Activated CD8-positive, alpha-beta memory T cell treated with anti-CD3 and anti-CD28 coated beads, Interleukin-2, amount 10 ng/mL, durations not matched to agents 7 days and 5 days (primary cell): ENCODE results near the gene ZNF311. TPM values are rescaled to one million over a fixed set of nuclear protein-coding genes. Genes with fewer than 3 reads are reported as not detected.
A peak's percentile ranks its signal among the peaks of the same experiment; 100 is the strongest.

ENCODE experiments used
- ATAC-seq: fragments of 150-1000 bp; cut with Tn5 transposase; one replicate; pipeline ENCODE4 v1.10.0; 2021; ENCODE audit warnings: moderate library complexity
- CTCF ChIA-PET: fragments of 350-600 bp; sonication (Branson Sonifier 250); formaldehyde crosslinking; loops from one replicate; lab custom pipeline; 2021; ENCODE audit warnings: antibody characterized with exemption; lab: Charles Lee
- DNase-seq: peaks from one replicate; pipeline ENCODE4 v3.0.0-alpha.2; 2020
- H3K27ac Mint-ChIP-seq: one replicate; pipeline ENCODE4 v1.8.0; 2021; ENCODE audit warnings: mild to moderate bottlenecking, mixed read lengths
- H3K27me3 Mint-ChIP-seq: one replicate; pipeline ENCODE4 v1.8.0; 2021; ENCODE audit warnings: mixed read lengths
- H3K36me3 Mint-ChIP-seq: one replicate; pipeline ENCODE4 v1.8.0; 2021; ENCODE audit warnings: mild to moderate bottlenecking, mixed read lengths
- H3K4me1 Mint-ChIP-seq: one replicate; pipeline ENCODE4 v1.8.0; 2021; ENCODE audit warnings: mixed read lengths
- H3K4me3 Mint-ChIP-seq: one replicate; pipeline ENCODE4 v1.8.0; 2021; ENCODE audit warnings: mild to moderate bottlenecking, moderate library complexity, mixed read lengths
- H3K9me3 Mint-ChIP-seq: one replicate; pipeline ENCODE4 v1.8.0; 2022; ENCODE audit warnings: low read depth, mixed read lengths
- total RNA-seq, 2 experiments: library from RNA; stranded (reverse); gene quantifications; one replicate each; pipeline ENCODE4 v1.2.3, GENCODE V29; 2021

ZNF311 gene
- total RNA-seq, 2 experiments from 2014 or later: 0.26 to 0.40 TPM

DNA sequence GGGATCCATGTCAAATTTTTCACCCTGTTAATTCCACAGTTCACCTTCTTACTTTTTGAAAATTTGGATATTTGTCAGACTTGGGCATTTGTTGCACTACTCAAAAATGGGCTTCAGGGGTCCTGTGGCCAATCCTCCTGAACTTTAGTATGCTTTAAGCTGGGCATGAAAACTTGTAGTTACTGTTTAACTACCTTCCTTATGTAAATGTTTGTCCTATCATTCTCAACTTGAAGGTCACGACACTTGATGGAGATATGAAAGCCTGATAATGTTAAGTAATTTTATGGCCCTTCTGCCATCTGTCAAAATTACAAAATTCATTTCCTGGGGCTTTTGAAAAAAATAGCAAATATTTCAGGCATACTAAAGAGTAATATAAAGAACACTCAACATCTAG, 4.2 kb upstream of the ZNF311 start:
- H3K27me3 Mint-ChIP-seq: peaks cover 42% of the 10 kb centered on the region
- peaks cover 5% of the 10 kb centered on the region for H3K9me3 Mint-ChIP-seq
- H3K4me3 Mint-ChIP-seq: no peak overlapping the region
- H3K36me3 Mint-ChIP-seq: peaks cover 9% of the 10 kb centered on the region
- ATAC-seq (no peak), DNase-seq (no peak)
- H3K4me1 Mint-ChIP-seq: peaks cover 27% of the 10 kb centered on the region
- CTCF ChIA-PET: interaction anchor here (1.0 to 2.4 kb wide), 3 partner anchors 28 to 171 kb away, joined by 3 to 5 read pairs (median 4); no protein-coding TSS in a partner anchor
- H3K27ac Mint-ChIP-seq: no peak overlapping the region

DNA sequence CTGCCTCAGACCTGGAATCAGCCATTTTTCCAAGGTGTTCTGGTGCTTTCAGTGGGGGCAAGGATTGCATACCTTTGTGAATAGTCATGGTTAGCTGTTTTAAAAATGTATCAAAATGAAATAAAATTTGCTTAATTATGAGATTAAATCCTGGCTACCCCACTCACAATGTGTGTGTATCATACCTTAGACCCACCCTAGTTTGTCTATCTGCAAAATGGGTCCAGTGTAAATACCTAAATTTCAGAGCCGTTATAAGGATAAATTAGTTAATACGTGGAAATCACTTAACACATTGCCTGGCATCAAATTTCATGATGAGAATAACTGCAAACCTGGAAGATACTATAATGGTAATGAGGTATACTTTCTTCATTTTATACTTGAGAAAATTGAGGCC, 3.0 kb upstream of the ZNF311 start:
- no peak overlapping the region for H3K4me3 Mint-ChIP-seq
- CTCF ChIA-PET: interaction anchor here (2.4 kb wide), 1 partner anchor 170 kb away, joined by 5 read pairs; no protein-coding TSS in a partner anchor
- ATAC-seq: no peak
- H3K27me3 Mint-ChIP-seq: peaks cover 34% of the 10 kb centered on the region
- H3K9me3 Mint-ChIP-seq: peaks cover 5% of the 10 kb centered on the region
- peaks cover 9% of the 10 kb centered on the region for H3K36me3 Mint-ChIP-seq
- peaks cover 29% of the 10 kb centered on the region for H3K4me1 Mint-ChIP-seq
- H3K27ac Mint-ChIP-seq: no peak overlapping the region
- no peak for DNase-seq

DNA sequence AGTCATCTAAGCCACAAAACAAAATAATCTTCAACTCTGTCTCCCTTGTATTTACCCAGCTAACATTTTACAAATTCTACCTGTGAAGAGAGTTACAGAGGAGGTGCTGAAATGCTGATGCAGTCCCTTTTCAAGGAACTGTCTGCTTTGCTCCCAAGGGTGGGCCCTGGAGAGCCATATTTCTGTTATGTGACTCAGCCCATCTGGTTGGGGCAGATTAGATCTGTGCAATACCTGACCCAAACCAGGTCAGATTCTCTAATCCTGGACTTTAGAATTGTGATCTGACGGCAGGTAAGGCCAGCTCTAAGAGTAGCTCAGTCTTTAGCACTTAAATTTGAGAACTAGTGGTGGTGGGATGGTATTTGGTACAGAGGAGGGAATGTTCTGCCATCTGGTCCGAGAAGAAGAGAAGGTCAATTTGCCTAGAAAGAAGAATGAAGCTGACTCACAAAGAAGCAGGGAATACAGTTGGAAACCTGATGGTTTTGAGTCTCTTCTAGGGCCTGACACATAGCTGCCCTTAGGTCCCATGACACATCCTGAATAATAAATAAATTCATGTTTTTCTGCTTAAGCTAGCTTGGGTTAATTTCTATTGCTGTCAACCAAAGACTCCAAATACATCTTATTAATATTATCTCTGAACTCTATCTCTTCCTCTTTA, 8.1 kb downstream of the ZNF311 start:
- Mint-ChIP-seq H3K9me3 (no peaks in the 10 kb centered on the region), H3K27ac (no peak overlapping the region), H3K27me3 (peaks cover 14% of the 10 kb centered on the region), H3K4me3 (no peak overlapping the region), H3K4me1 (peaks cover 12% of the 10 kb centered on the region), H3K36me3 (no peaks in the 10 kb centered on the region)
- CTCF ChIA-PET: interaction anchor here (1.0 to 1.6 kb wide), 3 partner anchors 10 to 159 kb away, joined by 3 to 5 read pairs (median 4); no protein-coding TSS in a partner anchor
- ATAC-seq (no peak), DNase-seq (no peak)

DNA sequence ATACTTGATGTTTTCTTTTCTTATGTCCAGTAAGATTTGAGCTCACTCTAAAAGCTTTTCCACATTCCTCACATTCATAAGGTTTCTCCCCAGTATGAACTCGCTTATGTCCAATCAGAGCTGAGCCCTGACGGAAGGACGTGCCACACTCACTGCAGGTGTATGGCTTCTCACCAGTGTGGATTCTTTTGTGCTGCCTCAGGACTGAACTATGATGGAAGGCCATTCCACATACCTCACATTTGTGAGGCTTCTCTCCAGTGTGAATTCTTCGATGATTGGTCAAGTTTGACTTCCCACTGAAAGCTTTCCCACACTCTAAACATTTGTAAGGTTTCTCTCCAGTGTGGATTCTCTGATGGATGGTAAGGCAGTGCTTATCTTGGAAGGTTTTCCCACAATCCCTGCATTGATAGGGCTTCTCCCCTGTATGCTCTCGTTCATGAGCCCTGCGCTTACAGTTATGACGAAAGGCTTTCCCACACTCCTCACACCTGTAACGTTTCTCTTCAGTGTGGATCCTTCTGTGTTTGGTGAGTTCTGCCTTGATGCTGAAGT, 9.9 kb downstream of the ZNF311 start:
- no peaks in the 10 kb centered on the region for H3K9me3 Mint-ChIP-seq
- CTCF ChIA-PET: interaction anchor here (1.6 kb wide), 1 partner anchor 9 kb away, joined by 4 read pairs; no protein-coding TSS in a partner anchor
- peaks cover 14% of the 10 kb centered on the region for H3K27me3 Mint-ChIP-seq
- H3K4me3 Mint-ChIP-seq: no peak overlapping the region
- H3K4me1 Mint-ChIP-seq: peaks cover 12% of the 10 kb centered on the region
- H3K27ac Mint-ChIP-seq: no peak overlapping the region
- H3K36me3 Mint-ChIP-seq: no peaks in the 10 kb centered on the region
- ATAC-seq (no peak), DNase-seq (no peak)

DNA sequence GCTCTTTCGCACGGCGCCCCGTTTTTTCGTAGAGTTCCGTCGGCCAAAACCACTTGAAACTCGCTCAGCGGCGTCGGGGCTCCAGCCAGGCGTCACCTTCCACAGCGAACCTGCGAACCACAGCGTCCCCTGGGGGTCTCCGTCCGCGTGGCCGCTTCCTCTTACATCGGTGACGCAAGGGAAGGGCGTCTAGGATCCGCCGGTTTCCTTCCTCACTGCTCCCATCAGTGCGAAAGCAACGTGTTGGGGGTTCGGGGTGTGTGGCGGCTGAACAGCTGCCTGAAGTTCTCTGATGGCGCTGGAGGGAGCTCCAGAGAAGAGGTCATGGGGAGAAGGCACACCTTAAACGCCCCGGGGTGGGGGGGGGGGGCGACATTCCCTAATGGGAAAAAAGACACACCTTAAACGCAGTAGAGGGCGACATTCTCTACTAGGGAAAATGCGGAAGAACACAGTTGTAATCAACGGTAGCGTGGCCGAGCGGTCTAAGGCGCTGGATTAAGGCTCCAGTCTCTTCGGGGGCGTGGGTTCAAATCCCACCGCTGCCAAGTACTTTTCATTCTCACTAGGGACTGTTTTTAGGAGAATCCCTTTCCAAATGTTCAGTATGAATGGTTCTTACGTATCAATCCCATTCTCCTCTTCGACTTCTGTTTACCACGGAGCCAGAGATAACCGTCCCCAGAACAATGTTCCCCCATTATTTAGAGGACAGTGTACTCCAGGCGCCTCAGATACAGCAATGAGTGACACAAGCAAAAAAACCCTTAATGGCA, 16.4 kb downstream of the ZNF311 start:
- no peaks in the 10 kb centered on the region for H3K36me3 Mint-ChIP-seq
- no peak overlapping the region for H3K27ac Mint-ChIP-seq
- peak overlapping the region; percentile 72 for H3K4me3 Mint-ChIP-seq
- DNase-seq: peak; percentile 83
- no peaks in the 10 kb centered on the region for H3K9me3 Mint-ChIP-seq
- peaks cover 38% of the 10 kb centered on the region for H3K27me3 Mint-ChIP-seq
- ATAC-seq: peak; percentile 88
- CTCF ChIA-PET: interaction anchor here (1.3 kb wide), 2 partner anchors 9 to 48 kb away, joined by 3 to 5 read pairs; no protein-coding TSS in a partner anchor
- H3K4me1 Mint-ChIP-seq: peaks cover 25% of the 10 kb centered on the region

DNA sequence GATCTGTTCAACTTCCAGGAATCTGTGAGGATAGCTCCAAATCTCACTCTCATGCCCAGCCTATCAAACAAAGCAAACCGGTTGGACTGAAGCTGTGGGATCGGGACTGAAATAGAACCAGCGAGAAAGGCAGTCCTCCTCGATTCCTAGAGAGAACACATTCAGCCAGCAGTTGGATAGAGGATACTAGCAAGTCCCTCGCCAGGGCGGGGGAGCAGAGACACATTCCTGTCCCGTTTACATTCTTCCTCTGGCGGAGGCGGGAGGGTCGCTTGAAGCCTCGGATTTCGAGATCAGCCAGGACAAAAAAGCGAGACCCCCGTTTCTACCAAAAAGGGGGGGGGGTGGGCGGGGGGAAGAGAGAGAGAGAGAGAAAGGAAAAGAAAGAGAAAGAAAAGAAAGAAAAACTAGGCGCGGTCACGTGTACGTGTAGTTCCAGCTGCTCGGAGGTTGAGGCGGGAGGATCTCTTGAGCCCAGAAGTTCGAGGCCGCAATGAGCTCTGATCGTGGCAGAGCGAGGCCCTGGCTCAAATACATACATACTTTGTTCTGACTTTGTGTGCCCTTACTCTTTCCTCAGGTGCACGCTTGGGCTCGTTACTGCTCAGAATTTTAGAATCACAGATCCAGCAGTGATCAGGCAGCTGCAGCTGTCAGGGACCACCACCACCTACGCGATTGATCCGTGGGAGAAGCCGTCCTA, 19.5 kb downstream of the ZNF311 start:
- ATAC-seq (no peak), DNase-seq (peak; percentile 46)
- H3K36me3 Mint-ChIP-seq: peaks cover 3% of the 10 kb centered on the region
- H3K4me3 Mint-ChIP-seq: peak overlapping the region; percentile 72
- no peaks in the 10 kb centered on the region for H3K9me3 Mint-ChIP-seq
- peaks cover 45% of the 10 kb centered on the region for H3K4me1 Mint-ChIP-seq
- CTCF ChIA-PET: interaction anchor here (1.2 to 4.8 kb wide), 5 partner anchors 10 to 147 kb away, joined by 3 to 27 read pairs (median 4); partner anchors contain the start of gene TRIM27
- no peak overlapping the region for H3K27ac Mint-ChIP-seq
- H3K27me3 Mint-ChIP-seq: peaks cover 44% of the 10 kb centered on the region

DNA sequence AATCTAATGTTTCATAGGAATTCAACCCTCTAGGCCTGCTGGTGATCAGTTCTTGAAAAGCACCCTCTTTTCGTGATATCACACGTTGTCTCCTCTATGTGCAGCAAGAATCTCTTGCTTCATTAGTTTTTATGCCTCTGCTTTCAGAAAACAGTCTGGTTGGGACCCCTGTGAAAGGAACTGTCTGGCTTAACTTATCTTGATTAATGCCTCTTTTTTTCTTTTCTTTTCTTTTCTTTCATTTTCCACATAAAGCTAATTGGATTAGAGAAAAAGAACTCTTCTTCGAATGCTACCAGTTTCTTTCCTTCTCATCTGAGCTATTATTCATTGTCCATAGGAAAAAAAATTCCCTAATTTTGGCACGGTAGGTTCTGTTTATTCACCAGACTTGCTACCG, 21.3 kb downstream of the ZNF311 start:
- peaks cover 54% of the 10 kb centered on the region for H3K27me3 Mint-ChIP-seq
- peaks cover 3% of the 10 kb centered on the region for H3K36me3 Mint-ChIP-seq
- DNase-seq (no peak), ATAC-seq (no peak)
- H3K9me3 Mint-ChIP-seq: no peaks in the 10 kb centered on the region
- H3K27ac Mint-ChIP-seq: no peak overlapping the region
- CTCF ChIA-PET: interaction anchor here (0.6 to 4.8 kb wide), 5 partner anchors 29 to 1874 kb away, joined by 3 to 27 read pairs (median 4); no protein-coding TSS in a partner anchor
- no peak overlapping the region for H3K4me3 Mint-ChIP-seq
- H3K4me1 Mint-ChIP-seq: peaks cover 49% of the 10 kb centered on the region

DNA sequence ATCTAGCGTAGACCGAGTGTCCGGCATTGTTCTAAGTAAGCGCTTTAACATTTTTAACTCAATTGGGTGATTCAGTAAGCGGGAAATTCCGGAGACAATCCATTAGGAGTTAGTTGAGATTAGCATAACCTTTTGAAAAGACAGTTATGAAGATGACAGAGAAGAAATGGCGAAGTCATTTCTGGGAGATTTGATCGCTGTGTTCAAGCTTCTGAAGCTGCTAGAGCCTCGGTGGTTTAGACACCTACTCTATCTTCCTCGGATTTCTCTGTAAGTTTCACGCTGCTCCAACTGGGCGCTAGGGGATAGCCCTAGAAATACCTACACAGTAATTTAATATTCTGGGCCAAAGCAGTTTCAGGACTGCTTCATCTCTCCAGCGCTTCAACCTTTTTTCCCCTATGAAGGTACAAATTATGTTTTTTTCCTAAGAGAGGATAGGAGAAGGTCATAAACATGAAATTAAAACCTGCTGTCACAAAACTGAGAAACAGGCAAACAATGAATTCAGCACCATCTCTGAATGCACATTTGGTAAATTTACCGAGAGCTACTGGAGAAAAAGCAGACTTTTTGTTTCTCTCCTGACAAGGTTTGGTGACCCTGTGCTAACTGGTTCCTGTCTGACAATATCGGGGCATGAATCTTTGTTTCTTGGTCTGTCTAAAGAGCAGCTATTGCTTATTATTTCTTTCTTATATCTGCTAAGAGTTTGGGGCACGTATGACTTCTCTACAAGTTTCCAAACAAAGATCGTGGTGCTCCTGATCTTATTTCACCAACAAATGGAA, 22.4 kb downstream of the ZNF311 start:
- Mint-ChIP-seq H3K4me1 (peaks cover 51% of the 10 kb centered on the region), H3K27ac (peak overlapping the region; percentile 45)

DNA sequence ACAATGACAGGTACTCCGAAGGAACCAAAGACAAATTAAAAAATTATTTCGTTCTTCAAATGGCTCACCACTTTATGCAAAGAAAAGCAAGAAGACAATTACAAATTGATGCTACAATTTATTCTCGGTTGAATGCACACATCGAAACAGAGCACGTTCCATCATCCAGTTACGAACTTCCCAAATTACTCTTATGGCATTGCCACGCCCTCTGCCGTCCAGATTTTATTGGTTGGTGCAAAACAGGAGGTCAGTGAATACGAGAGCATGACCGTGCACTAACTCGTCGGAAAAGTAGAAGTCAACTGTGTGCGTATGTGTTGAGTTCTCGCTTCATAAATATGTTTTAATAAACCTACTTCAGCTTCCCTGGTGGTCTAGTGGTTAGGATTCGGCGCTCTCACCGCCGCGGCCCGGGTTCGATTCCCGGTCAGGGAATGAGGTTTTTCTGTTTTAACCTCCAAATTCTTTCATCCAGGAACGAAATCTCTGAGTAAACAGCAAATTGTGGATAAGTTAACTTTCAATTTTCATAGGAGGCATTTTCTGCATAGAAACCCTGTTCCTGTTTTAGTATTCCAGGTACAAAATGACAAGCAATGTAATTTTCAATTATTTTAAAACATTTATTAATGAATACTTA, 23.2 kb downstream of the ZNF311 start:
- Mint-ChIP-seq H3K36me3 (peaks cover 3% of the 10 kb centered on the region), H3K4me1 (peaks cover 54% of the 10 kb centered on the region), H3K4me3 (peak overlapping the region; percentile 90), H3K27ac (peak overlapping the region; percentile 86), H3K27me3 (peaks cover 63% of the 10 kb centered on the region), H3K9me3 (no peaks in the 10 kb centered on the region)
- CTCF ChIA-PET: interaction anchor here (1.3 to 4.4 kb wide), 7 partner anchors 25 to 144 kb away, joined by 3 to 28 read pairs (median 3); no protein-coding TSS in a partner anchor
- ATAC-seq: peak; percentile 70
- peak; percentile 79 for DNase-seq

More for the DNA sequence above, 22.4 kb downstream of the ZNF311 start:
- peak; percentile 21 for ATAC-seq
- CTCF ChIA-PET: interaction anchor here (1.1 to 4.4 kb wide), 7 partner anchors 26 to 145 kb away, joined by 3 to 28 read pairs (median 3); no protein-coding TSS in a partner anchor
- H3K27me3 Mint-ChIP-seq: peaks cover 59% of the 10 kb centered on the region
- H3K9me3 Mint-ChIP-seq: no peaks in the 10 kb centered on the region
- no peak for DNase-seq
- peaks cover 3% of the 10 kb centered on the region for H3K36me3 Mint-ChIP-seq
- H3K4me3 Mint-ChIP-seq: peak overlapping the region; percentile 90

DNA sequence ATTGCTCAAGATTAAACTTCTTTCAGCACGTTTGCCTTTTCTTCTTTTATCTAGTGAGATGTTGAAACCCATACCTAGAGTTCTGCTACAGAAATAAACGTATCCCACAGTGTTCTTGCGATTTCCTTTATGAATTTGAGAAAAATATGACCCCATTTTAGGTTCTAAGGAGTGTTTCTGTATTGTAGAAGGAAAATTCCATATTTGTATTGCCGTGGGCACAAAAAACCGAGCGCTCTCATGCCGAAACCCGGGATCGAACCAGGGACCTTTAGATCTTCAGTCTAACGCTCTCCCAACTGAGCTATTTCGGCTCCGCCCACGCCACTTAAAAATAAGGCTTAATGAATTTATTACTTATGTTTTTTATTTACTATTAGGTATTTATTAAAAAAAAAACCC, 23.7 kb downstream of the ZNF311 start:
- Mint-ChIP-seq H3K4me3 (peak overlapping the region; percentile 90), H3K9me3 (no peaks in the 10 kb centered on the region), H3K4me1 (peaks cover 54% of the 10 kb centered on the region), H3K27ac (peak overlapping the region; percentile 86), H3K36me3 (peaks cover 3% of the 10 kb centered on the region), H3K27me3 (peaks cover 64% of the 10 kb centered on the region)
- DNase-seq (peak; percentile 79), ATAC-seq (peak; percentile 50)
- CTCF ChIA-PET: interaction anchor here (0.8 to 4.4 kb wide), 8 partner anchors 25 to 144 kb away, joined by 3 to 28 read pairs (median 4); no protein-coding TSS in a partner anchor

DNA sequence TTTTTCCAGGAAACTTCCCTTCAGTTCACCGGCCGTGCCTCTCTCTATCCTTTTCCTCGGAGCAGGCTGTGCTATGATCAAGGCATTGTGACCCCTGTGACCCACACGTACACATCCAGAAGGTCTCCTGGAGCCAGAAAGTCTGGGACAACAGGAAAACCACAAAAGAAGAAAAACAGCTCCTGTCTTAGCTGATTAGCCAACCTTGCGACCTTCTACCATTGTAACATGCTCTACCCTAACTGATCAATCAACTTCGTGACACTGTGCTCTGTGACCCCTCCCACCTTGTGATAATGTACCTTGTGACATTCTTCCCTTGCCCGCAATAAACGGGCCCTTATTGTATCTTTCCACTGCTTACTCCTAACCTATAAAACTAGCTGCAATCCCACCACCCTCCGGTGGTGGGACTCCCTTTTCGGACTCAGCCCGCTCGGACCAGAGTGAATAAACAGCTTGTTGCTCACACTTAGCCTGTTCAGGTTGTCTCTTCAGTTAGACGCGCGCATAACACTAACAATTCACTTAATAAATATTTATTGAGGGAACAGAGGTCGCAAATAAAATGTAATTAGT, 24.2 kb downstream of the ZNF311 start:
- CTCF ChIA-PET: interaction anchor here (0.8 to 4.4 kb wide), 8 partner anchors 24 to 143 kb away, joined by 3 to 28 read pairs (median 4); no protein-coding TSS in a partner anchor
- peaks cover 50% of the 10 kb centered on the region for H3K4me1 Mint-ChIP-seq
- peaks cover 61% of the 10 kb centered on the region for H3K27me3 Mint-ChIP-seq
- ATAC-seq (peak; percentile 71), DNase-seq (peak; percentile 69)
- no peaks in the 10 kb centered on the region for H3K9me3 Mint-ChIP-seq
- peaks cover 3% of the 10 kb centered on the region for H3K36me3 Mint-ChIP-seq
- H3K4me3 Mint-ChIP-seq: peak overlapping the region; percentile 90
- peak overlapping the region; percentile 86 for H3K27ac Mint-ChIP-seq
